Left cardiac atrium (tissue), 4 donors: Measurements from ENCODE around the gene ZNF222. TPM values are rescaled to one million over a fixed set of nuclear protein-coding genes. Genes with fewer than 3 reads are reported as not detected.

Experiments
- ATAC-seq, 2 donors: fragments of 200-7000 bp; cut with Tn5 transposase; one replicate each; pipeline ENCODE4 v1.9.1; 2020; ENCODE audit warnings: mild to moderate bottlenecking in 2 of 2, moderate library complexity in 2 of 2
- DNase-seq: peaks from one replicate; pipeline ENCODE4 v3.0.0-alpha.2; 2020
- intact Hi-C, 2 donors: fragments of 100-400 bp; cut with DNase I; formaldehyde crosslinking; loops; one replicate each; pipeline versions ENCODE4 v1.14.1 to v1.15.1; 2022 to 2023
- total RNA-seq, 2 donors: library from RNA; stranded (reverse); fragmentation: NEBNext Ultra II Directional; extraction: Animal tissue kit (Norgen Biotek cat#: 25700); gene quantifications; one replicate each; pipeline ENCODE4 v1.2.1, GENCODE V29; 2021
- donor health status: DM: no; HTN: yes; CAD: no.
- donor health status: DM: no; HTN: yes; CAD: no; lungs with severe emphysema.
- donor health status: DM: yes; HTN: yes; CAD: no.
- donor health status: Dilated cardiomyopathy.

Gene ZNF222
- total RNA-seq, 2 donors from 2014 or later = 3.5 to 4.0 TPM

- peak; percentile 32 to 38 for ATAC-seq
Observed at GRCh38 chr19:44050740-44051649, 25.8 kb downstream of the ZNF222 start.

GRCh38 chr19:44051650-44052402 lies 26.6 kb downstream of the ZNF222 start, which contains the start of gene ZNF223:
Gene ZNF223 (plus strand): TSS chr19:44052036. CDS start chr19:44055177, 3,141 bp downstream.
- ATAC-seq = peak; percentile 100
- peak; percentile 96 for DNase-seq
- intact Hi-C loops = no loop called here

More at GRCh38 chr19:44050740-44051649, 25.8 kb downstream of the ZNF222 start:
- intact Hi-C loops = no loop called here
- no peak for DNase-seq

- intact Hi-C loops = no loop called here
- ATAC-seq (no peak), DNase-seq (no peak)
Observed at GRCh38 chr19:44055870-44056269, 30.7 kb downstream of the ZNF222 start.

- intact Hi-C loops = no loop called here
- ATAC-seq = no peak
- no peak for DNase-seq
Observed at GRCh38 chr19:44059229-44059628, 34.0 kb downstream of the ZNF222 start.

GRCh38 chr19:44061038-44061437 lies 35.9 kb downstream of the ZNF222 start:
- intact Hi-C loops = no loop called here
- ATAC-seq = no peak
- no peak for DNase-seq

GRCh38 chr19:44066305-44066704 lies 41.1 kb downstream of the ZNF222 start:
- DNase-seq (no peak), ATAC-seq (no peak)
- intact Hi-C loops = no loop called here

GRCh38 chr19:44069415-44069814 lies 44.2 kb downstream of the ZNF222 start:
- intact Hi-C loops = no loop called here
- no peak for ATAC-seq
- DNase-seq = no peak

- ATAC-seq (peak; percentile 99 to 100), DNase-seq (peak; percentile 88)
- intact Hi-C loops = no loop called here
Observed at GRCh38 chr19:44071824-44072542, 46.8 kb downstream of the ZNF222 start, which contains the start of gene ZNF284. Gene ZNF284 (plus strand): TSS chr19:44072159. CDS start chr19:44076390, 4,231 bp downstream.

GRCh38 chr19:44072543-44073401 lies 47.6 kb downstream of the ZNF222 start:
- no peak for DNase-seq
- ATAC-seq = peak; percentile 29 to 50
- intact Hi-C loops = no loop called here

GRCh38 chr19:44076325-44076724 lies 51.1 kb downstream of the ZNF222 start:
- no peak for DNase-seq
- no peak for ATAC-seq
- intact Hi-C loops = no loop called here

Other genes with a start within 250 kb of the ZNF222 start
- 1 to 10 TPM in 1 of 2 donors, under 1 TPM in 1; 0.71 to 1.4 TPM for gene KCNN4, start 244.4 kb upstream of the ZNF222 start, total RNA-seq
- 1 to 10 TPM; 1.3 to 2.1 TPM for gene LYPD5, start 222.9 kb upstream of the ZNF222 start, total RNA-seq
- gene ZNF283, start 198.1 kb upstream of the ZNF222 start, total RNA-seq = 10 to 100 TPM in 1 of 2 donors, 1 to 10 TPM in 1; 9.5 to 10.7 TPM
- gene ZNF404, start 141.4 kb upstream of the ZNF222 start, total RNA-seq = 1 to 10 TPM; 6.5 to 7.0 TPM
- 10 to 100 TPM in 1 of 2 donors, 1 to 10 TPM in 1; 8.4 to 10.1 TPM for gene ZNF45, start 90.1 kb upstream of the ZNF222 start, total RNA-seq
- gene ZNF221, start 74.2 kb upstream of the ZNF222 start, total RNA-seq = 1 to 10 TPM; 3.7 to 5.2 TPM
- 1 to 10 TPM; 6.8 to 9.2 TPM for gene ZNF155, start 41.2 kb upstream of the ZNF222 start, total RNA-seq
- 1 to 10 TPM; 3.5 to 3.7 TPM for gene ZNF230, start 22.4 kb upstream of the ZNF222 start, total RNA-seq
- 1 to 10 TPM; 2.8 to 2.9 TPM for gene ZNF223, start 26.7 kb downstream of the ZNF222 start, total RNA-seq
- 1 to 10 TPM; 1.9 TPM for gene ZNF284, start 46.8 kb downstream of the ZNF222 start, total RNA-seq
- 10 to 100 TPM; 11.1 to 13.4 TPM for gene ZNF224, start 69.0 kb downstream of the ZNF222 start, total RNA-seq
- gene ZNF225, start 88.0 kb downstream of the ZNF222 start, total RNA-seq = 1 to 10 TPM; 3.2 to 3.3 TPM
- gene ZNF234, start 116.2 kb downstream of the ZNF222 start, total RNA-seq = 1 to 10 TPM; 8.1 to 9.6 TPM
- 10 to 100 TPM; 14.9 to 17.8 TPM for gene ZNF226, start 139.7 kb downstream of the ZNF222 start, total RNA-seq
- 10 to 100 TPM; 11.1 to 12.9 TPM for gene ZNF227, start 187.2 kb downstream of the ZNF222 start, total RNA-seq
- 1 to 10 TPM; 3.4 to 5.5 TPM for gene ZNF233, start 234.5 kb downstream of the ZNF222 start, total RNA-seq